ENCODE data around the gene RAD9A.

DNA sequence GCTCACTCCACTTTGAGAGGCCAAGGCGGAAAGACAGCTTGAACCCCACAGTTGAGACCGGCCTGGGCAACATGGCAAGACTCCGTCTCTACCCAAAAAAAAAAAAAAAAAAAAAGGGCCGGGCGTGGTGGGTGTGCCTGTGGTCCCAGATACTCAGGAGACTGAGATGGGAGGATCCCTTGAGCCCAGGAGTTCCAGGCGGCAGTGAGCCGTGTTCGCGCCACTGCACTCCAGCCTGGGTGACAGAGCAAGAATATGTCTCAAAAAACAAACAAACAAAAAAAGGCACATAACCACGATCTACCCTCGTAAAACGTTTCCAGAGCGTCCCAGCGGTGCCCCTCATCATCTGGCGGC is 861 bp upstream of the RAD9A start:
- TF ChIP-seq, protein P1, sequence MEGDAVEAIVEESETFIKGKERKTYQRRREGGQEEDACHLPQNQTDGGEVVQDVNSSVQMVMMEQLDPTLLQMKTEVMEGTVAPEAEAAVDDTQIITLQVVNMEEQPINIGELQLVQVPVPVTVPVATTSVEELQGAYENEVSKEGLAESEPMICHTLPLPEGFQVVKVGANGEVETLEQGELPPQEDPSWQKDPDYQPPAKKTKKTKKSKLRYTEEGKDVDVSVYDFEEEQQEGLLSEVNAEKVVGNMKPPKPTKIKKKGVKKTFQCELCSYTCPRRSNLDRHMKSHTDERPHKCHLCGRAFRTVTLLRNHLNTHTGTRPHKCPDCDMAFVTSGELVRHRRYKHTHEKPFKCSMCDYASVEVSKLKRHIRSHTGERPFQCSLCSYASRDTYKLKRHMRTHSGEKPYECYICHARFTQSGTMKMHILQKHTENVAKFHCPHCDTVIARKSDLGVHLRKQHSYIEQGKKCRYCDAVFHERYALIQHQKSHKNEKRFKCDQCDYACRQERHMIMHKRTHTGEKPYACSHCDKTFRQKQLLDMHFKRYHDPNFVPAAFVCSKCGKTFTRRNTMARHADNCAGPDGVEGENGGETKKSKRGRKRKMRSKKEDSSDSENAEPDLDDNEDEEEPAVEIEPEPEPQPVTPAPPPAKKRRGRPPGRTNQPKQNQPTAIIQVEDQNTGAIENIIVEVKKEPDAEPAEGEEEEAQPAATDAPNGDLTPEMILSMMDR (conservative IDR thresholded peaks at IDR 0.05; ENCODE audit: low read depth, low read length) = no peak
- no peak; the same call in 1 of the 2 replicates for TF ChIP-seq POLR2A (IDR thresholded peaks at IDR 0.05; ENCODE audit: low read depth, low read length)
- no peak for TF ChIP-seq MAFK (IDR thresholded peaks at IDR 0.05; ENCODE audit: low read depth, low read length)
